ENCODE measurements around the gene RBMX. TPM values are rescaled to one million over a fixed set of nuclear protein-coding genes. Genes with fewer than 3 reads are reported as not detected.

RBMX gene
- total RNA-seq, 6 experiments from 2014 or later, result 28.7 to 62.6 (median 40.9) TPM

DNA sequence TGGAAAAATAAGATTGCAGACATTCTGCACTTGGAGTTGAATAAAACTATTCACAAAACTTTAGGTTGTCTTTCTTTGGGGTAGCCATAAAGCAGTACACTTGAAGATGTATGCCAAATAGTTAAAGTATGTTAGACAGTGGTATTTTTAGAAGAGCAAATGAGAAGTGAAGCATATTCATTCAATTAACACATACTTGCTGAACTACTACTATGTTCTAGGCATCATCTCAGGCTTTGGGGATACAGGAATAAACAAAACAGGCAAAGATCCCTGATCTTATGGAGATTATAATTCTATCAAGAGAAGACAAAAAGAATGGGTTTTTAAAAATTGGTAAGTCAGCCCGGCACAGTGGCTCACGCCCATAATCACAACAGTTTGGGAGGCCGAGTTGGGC, 29.0 kb downstream of the RBMX start:
- Histone ChIP-seq H3K36me3 (peaks cover 0 to 4% (median 0%) of the 10 kb centered on the region in 4 donors), H3K4me1 (no peaks in the 10 kb centered on the region), H3K27me3 (no peaks in the 10 kb centered on the region), H3K27ac (no peak overlapping the region), H3K9me3 (no peaks in the 10 kb centered on the region), H3K4me3 (no peak overlapping the region)
- intact Hi-C loops (cut with DNase I), result no loop called here
- DNase-seq, result no peak
- 82% methylated on average over 3 of the region's 3 CpGs for WGBS (ENCODE audit: insufficient coverage, low coverage, low lambda C conversion rate, missing lambda C conversion rate)
- TF ChIP-seq, protein P1, sequence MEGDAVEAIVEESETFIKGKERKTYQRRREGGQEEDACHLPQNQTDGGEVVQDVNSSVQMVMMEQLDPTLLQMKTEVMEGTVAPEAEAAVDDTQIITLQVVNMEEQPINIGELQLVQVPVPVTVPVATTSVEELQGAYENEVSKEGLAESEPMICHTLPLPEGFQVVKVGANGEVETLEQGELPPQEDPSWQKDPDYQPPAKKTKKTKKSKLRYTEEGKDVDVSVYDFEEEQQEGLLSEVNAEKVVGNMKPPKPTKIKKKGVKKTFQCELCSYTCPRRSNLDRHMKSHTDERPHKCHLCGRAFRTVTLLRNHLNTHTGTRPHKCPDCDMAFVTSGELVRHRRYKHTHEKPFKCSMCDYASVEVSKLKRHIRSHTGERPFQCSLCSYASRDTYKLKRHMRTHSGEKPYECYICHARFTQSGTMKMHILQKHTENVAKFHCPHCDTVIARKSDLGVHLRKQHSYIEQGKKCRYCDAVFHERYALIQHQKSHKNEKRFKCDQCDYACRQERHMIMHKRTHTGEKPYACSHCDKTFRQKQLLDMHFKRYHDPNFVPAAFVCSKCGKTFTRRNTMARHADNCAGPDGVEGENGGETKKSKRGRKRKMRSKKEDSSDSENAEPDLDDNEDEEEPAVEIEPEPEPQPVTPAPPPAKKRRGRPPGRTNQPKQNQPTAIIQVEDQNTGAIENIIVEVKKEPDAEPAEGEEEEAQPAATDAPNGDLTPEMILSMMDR (IDR thresholded peaks at IDR 0.05), result no peak
- TF ChIP-seq POLR2A (IDR thresholded peaks at IDR 0.05), result no peak
- no peak for ATAC-seq

DNA sequence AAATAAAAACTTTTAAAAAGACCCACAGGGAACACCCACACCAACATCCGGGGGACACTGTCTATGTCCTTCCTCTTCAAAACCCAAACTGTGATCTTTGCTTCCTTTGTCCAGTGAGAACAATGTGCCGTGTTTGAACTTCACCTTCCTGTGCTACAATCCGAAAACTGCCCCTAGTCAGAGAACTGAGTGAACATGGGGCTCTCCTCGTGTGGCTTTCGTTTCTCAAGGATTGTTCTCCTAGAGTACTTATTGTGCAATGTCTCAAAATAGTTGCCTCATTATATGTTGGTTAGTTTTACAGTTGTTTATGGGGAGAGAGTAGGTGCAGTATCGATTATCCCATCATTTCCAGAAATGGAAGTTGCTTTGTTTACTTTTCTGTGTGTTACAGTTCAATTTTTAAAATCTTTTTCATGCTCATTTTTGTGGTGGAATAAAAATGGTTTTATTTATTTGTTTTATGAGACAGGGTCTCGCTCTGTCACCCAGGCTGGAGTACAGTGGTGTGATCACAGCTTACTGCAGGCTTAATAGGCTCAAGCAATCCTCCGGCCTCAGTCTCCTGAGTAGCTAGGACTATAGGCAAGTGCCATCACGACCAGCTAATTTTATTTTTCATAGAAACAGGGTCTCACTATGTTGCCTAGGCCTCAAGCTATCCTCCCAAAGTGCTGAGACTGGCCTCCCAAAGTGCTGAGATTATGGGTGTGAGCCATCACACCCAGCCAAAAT, 29.9 kb downstream of the RBMX start:
- Histone ChIP-seq H3K4me3 (no peak overlapping the region), H3K4me1 (no peaks in the 10 kb centered on the region), H3K9me3 (no peaks in the 10 kb centered on the region), H3K27me3 (no peaks in the 10 kb centered on the region), H3K27ac (no peak overlapping the region), H3K36me3 (peaks cover 0 to 4% (median 0%) of the 10 kb centered on the region in 4 donors)
- no peak for DNase-seq
- 46% methylated on average over 9 of the region's 9 CpGs for WGBS (ENCODE audit: insufficient coverage, low coverage, low lambda C conversion rate, missing lambda C conversion rate)
- TF ChIP-seq, protein P1 (IDR thresholded peaks at IDR 0.05), result no peak
- no peak for TF ChIP-seq POLR2A (IDR thresholded peaks at IDR 0.05)
- intact Hi-C loops (cut with DNase I), result no loop called here
- peak; percentile 75 to 89 (median 84) for ATAC-seq

DNA sequence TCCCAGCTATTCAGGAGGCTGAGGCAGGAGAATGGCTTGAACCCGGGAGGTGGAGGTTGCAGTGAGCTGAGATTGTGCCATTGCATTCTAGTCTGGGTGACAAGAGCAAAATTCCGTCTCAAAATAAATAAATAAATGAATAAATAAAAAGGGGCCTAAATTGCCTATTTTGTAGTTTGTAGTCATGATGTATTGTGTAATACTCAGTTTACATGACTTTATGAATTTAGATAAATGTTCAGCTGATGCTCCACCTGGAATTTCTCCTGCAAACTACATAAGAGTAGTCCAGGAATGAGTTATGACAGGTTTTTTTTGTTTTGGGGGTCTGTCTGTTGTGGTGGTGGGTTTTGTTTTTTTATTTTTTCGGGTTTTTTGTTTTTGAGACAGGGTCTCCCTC, 31.1 kb downstream of the RBMX start:
- WGBS (ENCODE audit: insufficient coverage, low coverage, low lambda C conversion rate, missing lambda C conversion rate), result 60% methylated on average over 3 of the region's 3 CpGs
- Histone ChIP-seq H3K4me3 (no peak overlapping the region), H3K36me3 (peaks cover 0 to 4% (median 0%) of the 10 kb centered on the region in 4 donors), H3K27me3 (no peaks in the 10 kb centered on the region), H3K27ac (no peak overlapping the region), H3K9me3 (no peaks in the 10 kb centered on the region), H3K4me1 (no peaks in the 10 kb centered on the region)
- intact Hi-C loops (cut with DNase I), result no loop called here
- DNase-seq (no peak), ATAC-seq (no peak)
- TF ChIP-seq POLR2A (IDR thresholded peaks at IDR 0.05), result no peak
- TF ChIP-seq, protein P1 (IDR thresholded peaks at IDR 0.05), result no peak

DNA sequence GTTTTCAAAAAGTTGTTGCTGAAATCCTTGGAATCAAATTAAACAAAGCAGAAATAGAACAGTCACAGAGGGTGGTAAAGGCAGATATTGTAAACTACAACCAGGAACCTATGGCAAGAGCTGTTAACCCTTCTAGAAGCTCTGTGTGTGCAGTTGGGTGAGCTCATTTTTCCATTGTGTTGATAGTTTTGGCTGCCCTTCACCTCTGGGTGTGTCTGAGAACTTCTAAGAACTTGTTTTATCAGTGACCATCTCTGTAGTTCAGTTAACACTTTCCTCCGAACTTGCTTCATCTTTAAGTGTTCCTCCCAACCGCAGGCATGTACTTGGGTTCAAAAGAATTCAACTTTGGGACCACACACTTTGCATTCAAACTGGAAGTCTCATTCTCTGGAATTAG, 32.7 kb downstream of the RBMX start:
- WGBS (ENCODE audit: insufficient coverage, low coverage, low lambda C conversion rate, missing lambda C conversion rate), result 78% methylated on average over 2 of the region's 2 CpGs
- DNase-seq (no peak), ATAC-seq (no peak)
- intact Hi-C loops (cut with DNase I), result no loop called here
- H3K27me3 ChIP-seq, result no peaks in the 10 kb centered on the region
- no peaks in the 10 kb centered on the region for H3K4me1 ChIP-seq
- H3K27ac ChIP-seq, result no peak overlapping the region
- TF ChIP-seq POLR2A (IDR thresholded peaks at IDR 0.05), result no peak
- TF ChIP-seq, protein P1 (IDR thresholded peaks at IDR 0.05), result no peak
- no peak overlapping the region for H3K4me3 ChIP-seq
- H3K9me3 ChIP-seq, result no peaks in the 10 kb centered on the region
- peaks cover 0 to 4% (median 0%) of the 10 kb centered on the region in 4 donors for H3K36me3 ChIP-seq
